T47D (cell line): ENCODE results near the gene PDE10A.

Experiments used
- DNase-seq, 2 experiments: peaks; one replicate each; pipeline versions ENCODE4 v3.0.0 to v3.0.0-alpha.2; 2011 to 2012; ENCODE audit warnings: low read depth in 1 of 2, low spot score in 1 of 2
- JUND ChIP-seq: IDR thresholded peaks from 2 replicates; pipeline ENCODE4 v1.6.1; 2012; ENCODE audit warnings: low read depth
- in situ Hi-C: cut with HindIII; loops from 2 replicates; pipeline ENCODE4 v1.10.0; 2016; ENCODE audit warnings: low sequenced_read_pairs, low pct_unique_long_range_greater_than_20kb

PDE10A gene

DNA sequence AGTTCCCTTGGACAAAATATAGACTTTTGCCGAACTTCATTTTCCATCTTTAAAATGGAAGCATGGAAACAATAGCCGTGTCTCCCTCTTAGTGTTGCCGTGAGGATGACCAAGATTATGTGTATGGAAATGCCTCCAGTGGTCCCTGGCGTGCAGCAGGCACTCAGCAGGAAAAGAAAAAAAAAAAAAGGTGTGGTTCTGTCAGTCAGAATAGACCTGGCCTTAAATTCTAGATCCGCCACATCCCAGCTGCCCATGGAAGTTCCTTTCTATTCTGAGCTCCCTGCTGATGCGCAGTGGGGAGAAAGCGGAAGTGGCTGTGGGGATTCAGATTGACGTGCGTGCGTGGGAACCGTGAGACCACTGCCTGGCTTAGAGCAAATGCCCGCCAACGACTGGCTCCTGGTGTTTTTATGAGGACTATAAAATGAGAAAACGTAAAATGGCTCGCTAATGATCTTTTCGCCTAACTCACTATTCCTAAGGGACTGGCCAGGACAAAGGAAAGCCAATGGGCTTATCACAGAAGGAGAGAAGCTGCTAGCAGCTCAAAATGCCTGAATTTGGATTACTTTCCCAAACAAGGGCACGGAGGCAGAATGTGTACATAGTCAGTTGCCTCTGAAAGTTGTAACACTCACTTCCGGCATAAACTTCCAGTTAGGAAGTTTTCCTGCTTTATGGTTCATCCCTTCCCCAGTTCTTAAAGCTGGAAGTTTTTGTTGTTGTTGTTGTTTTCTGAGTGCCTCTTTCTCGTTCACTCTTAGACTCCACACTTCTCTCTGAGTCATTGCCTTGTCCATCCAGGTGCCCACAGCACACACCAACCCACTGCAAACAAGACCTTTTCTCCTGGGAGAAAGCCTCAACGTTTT lies 11.4 kb upstream of the PDE10A start:
- in situ Hi-C loops: no loop called here
- DNase-seq: no peak
- no peak for TF ChIP-seq JUND

GRCh38 chr6:165671222-165671768 lies 8.3 kb upstream of the PDE10A start:
- DNase-seq: no peak
- no peak for TF ChIP-seq JUND
- in situ Hi-C loops: no loop called here

DNA sequence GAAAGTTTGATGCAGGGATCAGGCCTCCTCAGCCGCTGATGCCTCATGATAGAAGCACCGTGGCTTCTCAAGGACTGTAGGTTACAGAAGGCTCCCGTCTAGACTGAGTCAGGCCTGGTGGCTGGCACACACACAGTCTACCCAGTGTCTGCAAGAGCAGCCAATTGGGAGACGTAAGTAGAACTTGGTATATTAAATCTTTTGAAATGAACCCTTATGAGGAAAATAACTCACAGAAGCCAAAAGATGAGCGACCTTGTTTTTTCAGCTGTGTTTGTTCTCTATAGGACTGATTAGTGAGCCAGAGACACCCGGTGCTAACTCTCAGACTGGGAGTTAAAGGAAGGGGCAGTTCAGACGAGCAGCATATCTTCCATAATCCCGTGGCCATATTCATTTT lies 5.9 kb upstream of the PDE10A start:
- no peak for DNase-seq
- TF ChIP-seq JUND: no peak
- in situ Hi-C loops: no loop called here

- no peak for DNase-seq
- in situ Hi-C loops: no loop called here
- TF ChIP-seq JUND: no peak
Measured at GRCh38 chr6:165665384-165665672, 2.3 kb upstream of the PDE10A start.

GRCh38 chr6:165664559-165665383 lies 1.7 kb upstream of the PDE10A start:
- TF ChIP-seq JUND: no peak
- in situ Hi-C loops: no loop called here

GRCh38 chr6:165663736-165664558 lies 906 bp upstream of the PDE10A start:
- no peak for TF ChIP-seq JUND
- in situ Hi-C loops: no loop called here
- no peak for DNase-seq

More at GRCh38 chr6:165664559-165665383, 1.7 kb upstream of the PDE10A start:
- no peak for DNase-seq

GRCh38 chr6:165663377-165663735 lies 315 bp upstream of the PDE10A start:
- in situ Hi-C loops: no loop called here
- DNase-seq: no peak
- TF ChIP-seq JUND: no peak

DNA sequence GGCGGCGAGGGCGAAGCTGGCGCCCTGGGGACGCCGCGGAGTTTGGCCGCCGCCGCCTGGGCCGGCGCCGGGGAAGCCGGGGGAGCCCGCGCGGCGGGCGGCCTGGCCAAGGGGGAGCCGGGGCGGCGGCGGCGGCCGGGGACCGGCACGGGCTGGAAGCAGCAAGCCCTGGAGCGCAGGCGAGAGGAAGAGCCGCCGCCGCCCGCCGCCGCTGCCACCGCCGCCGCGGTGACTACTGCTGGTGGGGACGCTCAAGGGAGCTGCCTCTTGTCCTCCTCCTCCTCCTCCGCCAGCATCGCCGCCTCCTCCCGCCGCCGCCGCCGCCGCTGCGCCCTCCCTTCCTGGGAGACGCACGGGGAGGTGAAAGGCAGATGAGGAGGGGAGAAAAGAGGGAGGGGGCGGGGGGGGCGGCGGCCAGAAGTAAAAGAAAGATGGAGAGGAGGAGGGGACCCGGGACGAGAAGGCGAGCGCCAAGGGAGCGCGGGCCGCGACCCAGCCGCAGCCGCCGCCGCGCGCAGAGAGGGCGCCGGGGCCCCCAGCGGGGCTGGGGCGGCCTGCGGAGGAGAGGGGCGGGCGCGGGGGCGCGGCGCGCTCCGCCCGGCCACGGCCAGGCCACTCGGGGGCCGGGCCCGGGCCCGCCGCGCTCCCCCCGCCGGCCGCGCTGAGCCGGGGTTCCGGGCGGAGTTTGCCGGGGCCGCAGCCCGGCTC lies 846 bp downstream of the PDE10A start:
- DNase-seq: peak in 1 of 2 experiments; percentile 62

GRCh38 chr6:165661664-165662025 lies 1.4 kb downstream of the PDE10A start:
- DNase-seq: no peak
- in situ Hi-C loops: no loop called here
- no peak for TF ChIP-seq JUND

More for the DNA sequence above, 846 bp downstream of the PDE10A start:
- in situ Hi-C loops: no loop called here
- no peak for TF ChIP-seq JUND

- in situ Hi-C loops: no loop called here
- no peak for TF ChIP-seq JUND
- DNase-seq: no peak
Measured at GRCh38 chr6:165660857-165661663, 2.0 kb downstream of the PDE10A start.
